Left lung (tissue), 10 donors: ENCODE data around the gene SULT1E1. TPM values are rescaled to one million over a fixed set of nuclear protein-coding genes. Genes with fewer than 3 reads are reported as not detected.
"Not testable (repeated sequence)": the region's sequence is repeated elsewhere in the genome, so short reads cannot be mapped to it uniquely, and the experiment has no call there.

Source experiments
- ATAC-seq: fragments of 200-7000 bp; cut with Tn5 transposase; one replicate; pipeline ENCODE4 v1.9.1; 2020; ENCODE audit warnings: moderate library complexity
- DNase-seq, 4 donors: peaks; one replicate each; pipeline ENCODE4 v3.0.0-alpha.2; 2013 to 2020
- H3K27ac ChIP-seq, 2 donors: fragments of 200-600 bp; sonication (generic) in 1 of 2; one replicate each; pipeline versions ENCODE4 v1.5.0 to v1.8.0; 2020 to 2021
- H3K27me3 ChIP-seq, 2 donors: fragments of 200-600 bp; sonication (generic) in 1 of 2; one replicate each; pipeline versions ENCODE4 v1.5.0 to v1.8.0; 2020 to 2021
- H3K36me3 ChIP-seq, 2 donors: fragments of 200-600 bp; sonication (generic) in 1 of 2; one replicate each; pipeline versions ENCODE4 v1.5.0 to v1.8.0; 2020 to 2021
- H3K4me1 ChIP-seq, 2 donors: fragments of 200-600 bp; one replicate each; pipeline ENCODE4 v1.8.0; 2021
- H3K4me3 ChIP-seq, 2 donors: fragments of 200-600 bp; sonication (generic) in 1 of 2; one replicate each; pipeline versions ENCODE4 v1.5.0 to v1.8.0; 2020 to 2021; ENCODE audit warnings: mild to moderate bottlenecking in 1 of 2
- H3K9me3 ChIP-seq, 2 donors: fragments of 200-600 bp; sonication (generic) in 1 of 2; one replicate each; pipeline versions ENCODE4 v1.5.0 to v1.8.0; 2020 to 2021
- CTCF ChIP-seq, 2 donors: fragments of 200-600 bp; sonication (generic) in 1 of 2; IDR thresholded peaks; one replicate each; pipeline versions ENCODE4 v1.5.0 to v1.8.0; 2021; ENCODE audit warnings: antibody characterized with exemption in 2 of 2
- intact Hi-C, 2 donors: fragments of 100-400 bp; cut with DNase I; formaldehyde crosslinking; loops; one replicate each; pipeline versions ENCODE4 v1.11.2 to v1.14.2; 2022
- polyA plus RNA-seq, 6 donors: library from polyadenylated mRNA; unstranded; fragments of 120-200 nt; gene quantifications; one replicate each; pipeline ENCODE4 v1.2.1, GENCODE V29; 2013; ENCODE audit not compliant: insufficient read length in 6 of 6
- total RNA-seq, 2 donors: library from RNA; stranded (reverse); fragmentation: NEBNext Ultra II Directional; extraction: Animal tissue kit (Norgen Biotek cat#: 25700); gene quantifications; one replicate each; pipeline ENCODE4 v1.2.1, GENCODE V29; 2021
- donor health status: DM: no; HTN: yes; CAD: no.
- donor health status: DM: no; HTN: no; CAD: no.

Gene SULT1E1
- total and polyA plus RNA-seq, 8 donors = 7.7 to 311 (median 192) TPM

GRCh38 chr4:69829678-69830077 lies 30.3 kb downstream of the SULT1E1 start:
- no peaks in the 10 kb centered on the region for H3K36me3 ChIP-seq
- no peak for ATAC-seq
- intact Hi-C loops = no loop called here

DNA sequence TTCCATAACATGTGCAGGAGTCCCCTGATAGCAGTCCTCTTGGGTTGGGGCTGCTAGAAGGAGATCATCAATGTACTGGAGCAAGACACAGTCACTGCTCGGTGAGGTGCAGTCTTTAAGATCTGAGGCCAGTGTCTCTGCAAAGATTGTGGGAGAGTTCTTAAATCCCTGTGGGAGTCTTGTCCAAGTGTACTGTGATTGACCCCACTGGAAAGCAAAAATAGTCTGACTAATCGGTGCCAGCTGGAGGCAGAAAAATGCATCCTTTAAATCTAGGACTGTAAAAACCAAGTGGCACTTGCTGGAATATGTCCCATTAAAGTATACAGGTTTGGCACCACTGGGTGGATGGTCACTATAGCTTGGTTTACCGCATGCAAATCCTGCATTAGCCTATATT lies 31.1 kb downstream of the SULT1E1 start:
- no peaks in the 10 kb centered on the region for H3K9me3 ChIP-seq
- intact Hi-C loops = no loop called here
- no peak overlapping the region for H3K27ac ChIP-seq
- ATAC-seq (no peak), DNase-seq (no peak)
- no peak overlapping the region for H3K4me3 ChIP-seq
- TF ChIP-seq CTCF (IDR thresholded peaks at IDR 0.05) = no peak
- peaks cover 0 to 22% of the 10 kb centered on the region in 2 donors for H3K4me1 ChIP-seq
- no peaks in the 10 kb centered on the region for H3K27me3 ChIP-seq
- no peaks in the 10 kb centered on the region for H3K36me3 ChIP-seq

More at GRCh38 chr4:69829678-69830077, 30.3 kb downstream of the SULT1E1 start:
- Histone ChIP-seq H3K4me1 (peaks cover 0 to 22% of the 10 kb centered on the region in 2 donors), H3K27ac (no peak overlapping the region), H3K4me3 (no peak overlapping the region), H3K27me3 (no peaks in the 10 kb centered on the region), H3K9me3 (no peaks in the 10 kb centered on the region)
- TF ChIP-seq CTCF (IDR thresholded peaks at IDR 0.05) = no peak
- no peak for DNase-seq

DNA sequence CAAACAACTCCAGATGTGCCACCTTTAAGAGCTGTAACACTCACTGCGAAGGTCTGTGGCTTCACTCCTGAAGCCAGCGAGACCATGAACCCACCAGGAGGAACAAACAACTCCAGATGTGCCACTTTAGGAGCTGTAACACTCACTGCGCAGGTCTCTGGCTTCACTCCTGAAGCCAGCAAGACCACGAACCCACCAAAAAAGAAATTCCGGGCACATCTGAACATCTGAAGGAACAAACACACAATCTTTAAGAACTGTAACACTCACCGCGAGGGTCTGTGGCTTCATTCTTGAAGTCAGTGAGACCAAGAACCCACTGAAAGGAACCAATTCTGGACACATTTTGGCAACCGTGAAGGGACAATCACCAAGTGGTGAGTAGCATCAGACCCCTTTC lies 34.9 kb downstream of the SULT1E1 start:
- DNase-seq, H3K27ac ChIP-seq, H3K27me3 ChIP-seq, H3K9me3 ChIP-seq, ATAC-seq, H3K36me3 ChIP-seq, intact Hi-C loops, H3K4me3 ChIP-seq: not testable (repeated sequence)
- H3K4me1 ChIP-seq = peaks cover 0 to 10% of the 10 kb centered on the region in 2 donors

DNA sequence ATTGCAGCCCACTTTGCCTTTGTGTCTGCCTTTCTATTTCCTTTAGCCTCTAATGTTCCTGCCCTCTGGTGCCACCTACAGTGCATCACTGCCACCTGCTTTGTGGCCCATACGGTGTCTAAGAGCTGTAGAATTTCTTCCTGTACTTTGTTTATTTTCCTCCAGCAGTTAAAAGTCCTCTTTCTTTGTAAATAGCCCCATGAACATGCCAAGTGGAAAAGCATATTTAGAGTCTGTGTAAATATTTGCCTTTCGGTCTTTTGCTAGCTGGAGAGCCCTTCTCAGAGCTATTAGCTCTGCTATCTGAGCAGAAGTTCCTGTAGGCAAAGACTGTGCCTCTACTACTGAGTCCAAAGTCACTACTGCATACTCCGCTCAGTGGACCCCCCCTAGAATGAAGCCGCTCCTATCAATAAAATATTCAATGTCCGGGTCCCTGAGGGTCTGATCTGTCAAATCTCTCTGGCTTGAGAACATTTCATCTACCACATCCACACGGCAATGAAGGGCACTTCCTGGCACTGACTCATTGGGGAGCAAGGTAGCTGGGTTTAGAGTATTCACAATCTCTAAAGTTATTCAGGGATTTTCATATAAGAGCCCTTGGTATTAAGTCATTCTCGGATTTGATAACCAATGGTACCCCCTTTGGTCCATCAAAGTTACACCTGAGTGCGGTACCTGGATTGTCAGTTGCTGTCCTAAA lies 36.3 kb downstream of the SULT1E1 start:
- TF ChIP-seq CTCF (IDR thresholded peaks at IDR 0.05) = peak; percentile 38 to 51
- DNase-seq = peak in 1 of 4 donors; percentile 73
- Histone ChIP-seq H3K27ac (no peak overlapping the region), H3K4me1 (peaks cover 0 to 10% of the 10 kb centered on the region in 2 donors), H3K27me3 (no peaks in the 10 kb centered on the region), H3K36me3 (no peaks in the 10 kb centered on the region), H3K4me3 (no peak overlapping the region), H3K9me3 (no peaks in the 10 kb centered on the region)
- ATAC-seq = peak; percentile 99
- intact Hi-C loops = no loop called here

GRCh38 chr4:69823048-69823447 lies 36.9 kb downstream of the SULT1E1 start:
- H3K27me3 ChIP-seq = no peaks in the 10 kb centered on the region
- H3K36me3 ChIP-seq = no peaks in the 10 kb centered on the region
- ATAC-seq (no peak), DNase-seq (no peak)
- H3K4me3 ChIP-seq = no peak overlapping the region
- TF ChIP-seq CTCF (IDR thresholded peaks at IDR 0.05) = no peak
- no peaks in the 10 kb centered on the region for H3K9me3 ChIP-seq
- intact Hi-C loops = no loop called here
- H3K4me1 ChIP-seq = peaks cover 0 to 10% of the 10 kb centered on the region in 2 donors
- no peak overlapping the region for H3K27ac ChIP-seq

- DNase-seq (no peak), ATAC-seq (no peak)
- no peak overlapping the region for H3K27ac ChIP-seq
Measured at GRCh38 chr4:69822198-69822597, 37.7 kb downstream of the SULT1E1 start.

More at GRCh38 chr4:69822198-69822597, 37.7 kb downstream of the SULT1E1 start:
- Histone ChIP-seq H3K36me3 (no peaks in the 10 kb centered on the region), H3K4me1 (peaks cover 0 to 10% of the 10 kb centered on the region in 2 donors), H3K27me3 (no peaks in the 10 kb centered on the region), H3K4me3 (no peak overlapping the region), H3K9me3 (no peaks in the 10 kb centered on the region)
- no peak for TF ChIP-seq CTCF (IDR thresholded peaks at IDR 0.05)
- intact Hi-C loops = no loop called here
